Erythroblast (primary cell): ENCODE measurements around the gene XRCC1.

Source experiments
- GATA1 ChIP-seq: IDR thresholded peaks from 2 replicates; pipeline ENCODE4 v1.6.1; 2011; ENCODE audit warnings: low read depth, mild to moderate bottlenecking, control low read depth, low read length, moderate library complexity
- POLR2A ChIP-seq: IDR thresholded peaks from 2 replicates; pipeline ENCODE4 v1.6.1; 2011; ENCODE audit warnings: mild to moderate bottlenecking, low read length

DNA sequence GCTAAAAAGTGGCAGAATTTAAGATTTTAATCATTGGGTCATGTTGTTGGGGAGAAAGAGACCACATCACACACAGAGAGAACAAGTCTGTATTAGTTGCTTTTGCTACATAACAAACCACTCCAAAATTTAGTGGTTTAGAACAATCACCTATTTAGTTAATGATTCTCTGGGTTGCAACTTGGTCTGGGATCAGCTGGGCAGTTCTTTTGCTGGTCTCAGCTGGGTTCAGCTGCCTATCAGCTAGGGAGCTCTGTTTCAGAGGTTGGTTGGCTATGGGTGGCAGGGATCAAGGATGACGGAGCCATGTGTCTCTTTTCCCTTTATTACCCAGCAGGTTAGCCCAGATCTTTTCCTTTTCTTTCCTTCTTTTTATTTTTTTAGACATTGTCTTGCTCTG, 9.2 kb upstream of the XRCC1 start:
- TF ChIP-seq POLR2A (no peak), GATA1 (no peak)
